ENCODE measurements around the gene SVIL.
"Not testable (repeated sequence)": the region's sequence is repeated elsewhere in the genome, so short reads cannot be mapped to it uniquely, and the experiment has no call there.

The SVIL gene

DNA sequence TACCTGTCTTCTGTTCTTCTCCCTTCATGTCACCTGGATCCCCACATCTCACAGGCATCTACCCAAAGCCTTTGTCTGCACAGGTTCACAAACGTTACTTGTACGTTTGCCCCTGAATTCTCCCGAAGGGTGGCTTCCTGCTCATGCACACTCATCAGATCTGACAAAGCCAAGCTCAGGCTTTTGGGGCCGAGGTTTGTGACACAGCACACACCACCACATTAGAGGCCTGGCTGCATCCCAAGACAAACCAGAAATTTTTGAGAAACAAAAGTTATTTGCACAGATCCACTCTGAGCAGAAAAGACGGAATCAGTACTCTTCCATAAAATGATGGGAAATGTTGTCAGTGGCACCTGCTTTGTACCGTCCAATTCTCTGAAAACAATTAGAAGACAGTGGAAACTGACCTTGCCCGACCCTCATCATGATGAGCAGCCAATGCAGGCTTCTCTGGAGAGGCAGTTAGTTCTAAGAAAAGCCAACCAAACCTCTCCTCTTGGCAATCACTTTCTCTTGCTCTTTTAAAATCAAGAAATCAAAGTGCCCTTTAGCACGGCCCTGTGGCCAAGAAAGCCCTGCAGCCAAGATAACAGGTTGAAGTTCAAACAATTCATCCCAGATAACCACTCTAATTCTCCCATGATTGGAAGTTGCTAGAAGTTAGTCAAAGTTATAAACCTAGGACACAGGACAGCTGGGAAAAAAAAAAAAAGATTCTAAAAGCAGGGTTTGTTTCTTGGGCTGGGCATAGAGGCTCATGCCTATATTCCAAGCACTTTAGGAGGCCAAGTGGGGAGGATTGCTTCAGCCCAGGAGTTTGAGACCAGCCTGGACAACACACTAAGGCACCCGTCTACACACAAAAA lies 13.6 kb upstream of the SVIL start:
- DNase-seq = peak; percentile 63

DNA sequence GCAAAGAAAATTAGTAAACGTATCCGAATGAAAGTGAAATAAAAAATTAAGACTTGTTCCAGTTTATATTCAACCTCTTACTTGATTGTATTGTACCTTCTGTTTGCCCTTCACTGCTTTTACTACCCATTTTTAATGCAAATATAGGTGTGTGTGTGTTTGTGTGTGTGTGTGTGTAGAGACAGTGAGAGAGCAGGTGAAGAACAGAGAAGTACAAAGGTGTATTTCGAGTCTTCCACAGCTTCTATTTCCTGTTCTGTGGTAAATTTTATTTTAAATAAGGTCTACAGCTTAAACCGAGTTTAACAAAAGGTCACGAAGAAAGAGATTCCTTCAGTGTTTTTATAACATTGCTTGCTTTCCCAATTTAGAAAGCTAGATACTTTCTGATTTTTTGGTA lies 12.7 kb upstream of the SVIL start:
- DNase-seq = no peak

DNA sequence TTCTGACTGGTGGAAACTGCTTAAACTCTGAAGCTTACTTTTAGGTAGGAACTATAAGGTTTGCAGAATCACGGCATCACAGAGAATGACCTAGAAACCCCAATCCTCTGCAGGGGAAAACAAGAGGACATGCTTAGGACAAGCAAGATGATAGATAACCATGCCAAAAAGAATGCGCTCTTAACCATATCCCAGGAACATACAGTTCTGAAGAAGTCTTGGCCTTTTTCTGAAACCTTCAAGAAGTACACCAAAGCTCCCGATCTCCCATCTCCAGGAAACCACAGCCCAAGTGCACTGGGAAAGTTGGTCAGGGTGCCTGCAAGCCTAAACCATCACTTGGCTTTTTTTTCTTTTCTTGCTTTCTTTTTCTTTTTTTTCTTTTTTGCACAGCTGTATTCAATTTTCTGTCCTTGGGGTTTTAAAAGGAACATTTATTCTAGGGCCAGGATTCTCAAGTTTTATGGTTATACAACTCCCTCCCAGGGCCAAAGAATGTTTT lies 12.2 kb upstream of the SVIL start:
- DNase-seq = peak; percentile 70

DNA sequence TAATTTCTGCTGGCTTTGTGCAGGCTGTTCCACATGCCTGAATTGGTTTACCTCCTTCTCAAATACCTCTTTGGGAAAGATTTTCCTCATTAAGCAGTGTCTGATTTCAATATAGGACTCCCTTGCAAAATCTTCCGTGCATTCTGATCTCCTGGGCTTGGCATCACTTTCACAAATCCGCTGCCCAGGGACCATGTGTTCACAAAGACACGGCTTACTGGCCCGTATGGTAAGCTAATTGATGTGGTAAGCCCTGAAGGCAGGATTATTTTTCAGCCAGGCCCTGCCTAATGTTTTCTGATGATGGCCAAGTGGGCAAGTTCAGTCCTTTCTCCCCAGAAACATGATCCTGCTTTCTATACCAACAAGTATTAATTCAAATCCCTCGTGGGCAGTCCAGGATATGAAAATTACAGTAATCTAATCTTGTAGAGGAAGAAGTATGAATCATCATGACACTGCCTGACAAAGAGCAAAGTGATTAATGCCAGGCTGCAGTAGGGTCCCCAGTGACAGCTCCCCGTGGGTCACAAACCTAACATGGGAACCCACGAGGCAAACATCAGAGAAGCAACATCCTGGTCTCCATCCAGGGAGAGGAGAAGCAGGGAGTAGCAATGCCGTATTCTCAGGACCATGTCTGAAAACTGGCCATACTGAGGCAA lies 11.6 kb upstream of the SVIL start:
- DNase-seq = peak; percentile 66

DNA sequence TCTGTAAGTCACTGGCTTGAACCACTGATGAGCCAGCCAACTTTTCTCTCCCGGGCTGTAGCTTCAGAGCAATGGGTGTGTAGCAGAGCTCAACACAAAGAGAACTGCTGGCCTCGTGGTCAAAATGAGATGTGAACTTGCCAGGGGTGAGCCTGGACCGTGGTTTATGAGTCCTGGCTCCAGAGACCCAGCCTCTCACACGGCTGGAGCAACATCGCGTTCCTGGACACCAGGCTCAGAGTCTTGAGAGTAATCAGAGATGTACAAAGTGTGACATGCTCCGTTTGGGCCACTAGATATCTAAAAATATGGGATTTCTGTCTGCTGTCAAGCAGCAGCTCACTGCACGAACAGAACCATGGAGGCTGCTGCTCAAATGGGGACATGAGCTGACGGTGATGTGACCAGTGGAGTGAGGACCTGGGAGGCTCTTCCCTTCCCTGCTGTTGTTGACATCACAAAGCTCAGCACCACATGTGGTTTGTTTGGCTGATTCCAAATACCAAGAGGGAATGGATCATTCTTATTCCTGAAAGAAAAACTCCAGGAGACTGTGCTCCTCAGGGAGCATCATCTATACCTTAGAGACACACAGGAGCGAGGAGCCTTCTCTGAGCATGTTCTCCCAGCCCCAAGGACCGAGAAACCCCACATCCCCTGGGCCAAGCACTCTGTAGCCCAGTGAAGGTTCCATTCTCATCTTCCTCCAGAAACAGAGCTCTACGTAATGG lies 9.2 kb upstream of the SVIL start:
- peak; percentile 80 for DNase-seq

DNA sequence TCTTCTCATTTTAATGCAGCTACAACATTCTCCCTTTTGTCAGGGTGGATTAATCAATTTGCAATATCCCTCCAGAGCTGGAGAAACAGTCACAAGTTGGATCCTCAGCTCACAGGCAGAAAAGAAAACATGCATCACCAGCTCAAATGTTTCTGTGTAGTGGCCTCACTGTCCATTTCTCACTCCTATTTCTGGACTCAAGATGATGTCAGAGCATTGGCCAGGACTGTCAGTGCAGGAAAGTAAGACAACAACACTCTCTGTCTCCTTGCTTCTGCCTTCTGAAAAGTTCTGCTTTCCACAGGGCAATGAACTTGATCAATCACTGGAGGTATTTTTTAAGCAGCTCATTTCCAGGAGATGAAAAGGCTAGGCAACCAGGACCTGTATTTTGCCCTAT lies 8.2 kb upstream of the SVIL start:
- peak; percentile 67 for DNase-seq

DNA sequence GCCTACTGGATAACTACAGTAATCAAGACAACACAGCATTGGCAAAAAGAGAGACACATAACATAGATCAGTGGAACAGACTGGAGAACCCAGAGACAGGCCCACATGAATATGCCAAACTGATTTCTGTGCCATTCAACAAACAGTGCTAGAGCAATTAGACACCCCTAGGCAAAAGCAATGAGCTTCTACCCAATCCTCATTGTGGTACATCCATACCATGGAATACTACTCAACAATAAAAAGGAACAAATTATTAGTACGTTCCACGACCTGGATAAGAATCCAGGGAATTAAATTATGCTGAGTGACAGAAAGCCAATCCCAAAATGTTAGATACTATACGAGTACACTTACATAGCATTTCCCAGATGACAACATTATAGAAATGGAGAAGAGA lies 2.8 kb upstream of the SVIL start:
- no peak for DNase-seq

DNA sequence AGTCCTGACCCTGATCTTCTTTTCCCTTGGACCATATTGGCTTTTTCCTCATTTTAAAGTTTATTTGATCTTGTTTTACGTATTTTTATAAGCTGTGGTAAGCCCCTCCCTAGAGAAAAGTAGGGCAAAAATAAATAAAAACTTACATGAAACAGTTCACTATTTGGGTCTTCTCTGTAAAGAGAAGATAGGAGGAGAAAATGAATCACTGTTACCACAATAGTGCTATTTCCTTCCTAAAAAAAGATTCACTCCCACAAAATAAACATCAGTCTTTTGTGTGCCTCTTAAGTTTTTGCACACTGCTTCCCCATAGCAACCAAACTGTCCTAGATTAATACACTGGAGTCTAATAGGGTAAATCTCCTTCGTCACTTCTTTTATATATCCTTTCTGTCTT lies 1.4 kb upstream of the SVIL start:
- DNase-seq = no peak

DNA sequence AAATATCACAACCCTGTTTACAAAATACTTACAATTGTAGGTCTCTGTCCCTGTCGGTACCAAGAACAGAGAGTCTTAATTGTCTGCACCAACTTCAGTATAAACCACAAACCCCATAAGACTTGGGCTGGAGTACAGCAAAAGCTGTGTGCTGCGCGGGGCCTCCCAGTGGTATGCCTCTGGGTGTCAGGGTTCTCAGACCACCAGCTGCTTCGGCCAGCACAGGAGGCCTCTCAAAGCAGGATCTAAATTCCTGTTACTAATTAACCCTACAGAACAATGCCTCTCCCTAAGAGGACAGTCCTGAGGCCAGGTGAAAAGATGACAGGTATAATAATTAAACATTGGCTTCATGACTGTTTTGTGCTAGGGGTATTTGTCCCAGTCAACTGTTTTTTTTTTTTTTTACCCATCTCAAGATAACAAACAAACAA lies 957 bp upstream of the SVIL start:
- DNase-seq = peak; percentile 63

DNA sequence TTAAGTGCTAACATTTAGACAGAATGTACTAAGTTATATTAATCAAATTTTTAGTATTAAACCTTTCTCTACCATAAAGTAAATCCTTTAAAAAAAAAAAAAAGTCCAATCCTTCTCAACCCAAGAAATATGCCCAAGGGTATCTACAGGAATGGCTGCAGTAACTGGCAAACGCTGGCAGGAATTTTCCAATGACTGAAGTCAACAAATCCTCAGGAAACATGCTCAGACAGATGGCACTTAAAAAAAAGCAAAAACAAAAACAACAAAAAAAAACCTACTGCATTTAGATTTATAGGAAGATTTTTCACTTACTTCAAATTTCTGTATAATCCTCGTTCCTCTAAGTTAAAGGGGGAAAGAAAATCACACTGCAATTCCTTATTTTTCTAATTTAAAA lies 666 bp downstream of the SVIL start:
- DNase-seq = no peak

DNA sequence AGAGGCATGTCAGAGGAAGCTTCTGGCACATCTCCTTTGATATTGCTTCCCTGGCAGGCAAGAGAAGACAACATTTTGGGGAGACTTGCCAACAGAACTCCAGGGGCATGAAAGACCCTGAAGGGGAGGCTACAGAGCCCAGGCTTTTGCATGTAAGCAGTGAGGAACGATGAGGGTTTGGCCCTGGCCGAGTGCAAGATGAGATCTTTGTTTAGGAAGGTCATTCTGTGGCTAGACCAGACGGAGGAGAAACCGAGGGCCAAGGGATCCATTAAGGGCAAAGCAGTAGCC lies 3.8 kb downstream of the SVIL start:
- DNase-seq = no peak

DNA sequence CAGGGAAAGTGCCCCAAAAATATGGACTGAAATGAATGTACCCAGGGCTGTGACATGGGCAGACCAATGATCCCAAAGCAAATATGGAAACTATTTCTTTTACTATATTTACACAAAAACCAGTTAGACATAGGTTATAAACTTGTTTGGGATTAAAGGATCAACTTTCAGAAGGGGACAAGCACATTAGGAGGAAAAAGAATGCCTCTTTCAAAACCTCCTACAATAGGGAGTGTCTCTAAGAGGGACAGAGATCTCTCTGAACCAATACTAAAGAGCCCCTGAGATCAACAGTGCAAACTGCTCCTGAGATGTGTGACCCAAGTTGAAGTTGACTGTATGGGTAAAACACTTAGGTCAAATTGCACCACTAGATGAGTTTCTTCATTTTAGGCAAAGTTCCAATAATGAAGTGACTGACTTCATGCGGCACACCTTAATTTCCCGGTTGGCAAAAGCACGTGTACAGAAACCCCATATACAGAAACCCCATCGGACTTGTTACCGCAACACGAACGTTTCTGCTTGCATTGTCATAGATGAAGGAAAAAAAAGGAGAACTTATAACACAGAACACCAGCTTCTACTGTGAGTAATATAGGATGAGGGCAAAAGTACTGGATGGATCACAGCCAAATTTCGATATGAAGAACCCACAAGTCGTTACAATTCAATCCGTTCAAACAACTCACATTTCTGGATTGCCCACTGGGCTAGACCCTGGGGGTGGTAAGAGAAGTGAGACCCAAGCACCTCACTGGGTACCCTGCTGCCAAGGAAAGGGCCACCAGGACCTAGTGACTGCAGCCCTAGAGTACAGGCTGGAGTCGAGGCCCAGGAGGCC lies 4.3 kb downstream of the SVIL start:
- no peak for DNase-seq

DNA sequence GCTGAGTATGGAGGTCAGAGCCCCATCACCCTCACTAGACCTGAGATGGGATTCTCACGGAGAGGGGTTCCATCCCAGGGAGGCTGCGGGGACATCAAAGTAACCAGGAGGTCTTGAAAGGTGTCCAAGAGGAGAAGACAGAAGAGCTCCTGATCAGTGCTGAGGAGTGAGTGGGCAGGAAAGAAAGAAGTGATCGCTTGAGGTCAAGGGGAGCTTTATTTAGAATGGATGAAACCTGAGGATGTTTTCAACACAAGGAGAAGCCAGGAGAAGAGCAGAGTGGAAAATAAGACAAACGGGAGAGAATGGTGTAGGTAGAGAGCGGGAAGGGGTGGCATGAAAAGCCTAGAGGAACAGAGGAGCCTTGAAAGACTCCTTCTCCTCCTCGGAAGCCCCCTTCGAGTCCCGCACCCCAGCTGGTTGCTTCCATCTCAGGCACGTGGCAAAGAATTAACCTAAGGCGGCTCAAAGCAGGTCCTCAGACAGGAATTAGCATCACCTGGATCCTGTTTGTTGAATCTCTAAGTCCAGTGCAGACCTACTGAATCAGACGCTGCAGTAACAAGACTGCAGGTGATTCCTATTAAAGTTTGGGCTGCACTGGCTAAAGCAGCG lies 5.8 kb downstream of the SVIL start:
- DNase-seq = no peak

DNA sequence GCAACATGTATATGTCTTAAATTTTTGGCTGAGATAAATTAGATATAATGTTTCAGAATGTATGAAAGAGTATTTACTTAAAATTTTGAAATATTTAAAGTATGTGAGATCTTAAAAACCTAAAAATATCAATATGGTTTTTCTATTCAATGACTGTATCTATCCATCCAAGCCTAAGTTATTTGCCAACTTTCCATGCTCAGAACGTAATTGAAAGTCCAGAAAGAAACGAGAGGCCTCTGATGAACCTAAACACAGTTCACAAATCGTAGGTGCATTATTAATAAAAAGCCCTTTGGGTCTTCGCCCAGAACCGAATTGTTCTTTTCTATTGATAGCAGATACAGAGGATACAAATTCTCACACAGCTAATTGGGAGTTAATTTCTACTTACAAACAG lies 6.5 kb downstream of the SVIL start:
- DNase-seq = no peak

DNA sequence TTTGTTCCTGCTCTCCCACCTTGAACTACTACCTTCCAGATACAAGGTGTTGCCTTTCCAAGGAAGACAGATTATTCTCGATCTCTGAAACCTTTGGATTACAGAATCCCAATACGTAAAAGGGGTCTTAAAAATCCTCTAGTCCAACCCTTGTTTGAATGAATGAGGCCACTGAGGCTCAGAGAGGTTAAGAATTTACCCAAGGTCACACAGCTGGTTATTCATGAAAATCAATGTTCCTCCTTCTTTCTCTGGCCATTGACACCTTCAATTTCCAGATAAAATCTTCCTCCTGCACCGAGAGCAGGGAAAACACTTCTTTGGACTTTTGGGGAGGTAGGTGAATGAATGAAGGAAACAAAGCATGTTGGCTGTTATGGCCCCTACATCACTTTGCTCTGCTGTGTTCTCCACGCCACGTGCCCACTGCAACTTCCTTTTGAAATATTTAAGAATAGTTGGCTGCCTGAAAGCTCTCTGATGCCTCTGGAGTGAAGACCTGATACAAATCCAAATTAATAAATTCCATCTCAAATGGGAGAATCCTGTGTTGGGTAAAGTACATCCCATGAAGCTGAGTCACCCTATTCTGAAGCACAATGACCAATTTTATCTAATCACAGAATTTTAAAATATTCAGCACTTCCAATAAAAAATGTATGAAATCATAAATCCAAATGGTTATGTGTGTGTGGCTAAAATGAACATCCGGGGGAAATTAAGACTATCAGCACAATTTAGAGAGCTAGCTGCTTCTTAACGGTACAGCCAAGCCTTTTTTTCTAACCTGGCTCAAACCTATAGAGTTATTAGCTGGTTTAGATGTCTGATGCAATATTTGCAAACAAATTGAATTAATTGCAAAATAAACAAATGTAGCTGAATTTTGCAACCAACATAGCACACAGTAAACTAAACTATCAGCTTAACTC lies 7.3 kb downstream of the SVIL start:
- DNase-seq = no peak

DNA sequence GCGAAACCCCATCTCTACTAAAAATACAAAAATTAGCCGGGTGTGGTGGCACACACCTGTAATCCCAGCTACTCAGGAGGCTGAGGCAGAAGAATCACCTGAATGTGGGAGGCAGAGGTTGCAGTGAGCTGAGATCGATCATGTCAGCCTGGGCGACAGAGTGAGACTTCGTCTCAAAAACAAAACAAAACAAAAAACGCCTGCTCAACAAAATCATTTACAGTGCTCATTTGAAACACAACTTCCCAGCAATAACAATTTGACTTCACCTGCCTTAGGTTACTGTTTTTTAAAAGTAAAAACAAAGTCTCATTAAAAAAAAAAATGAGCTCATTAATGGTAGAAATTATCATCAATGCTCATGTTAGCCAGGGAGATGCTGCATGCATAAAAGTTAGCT lies 10.4 kb downstream of the SVIL start:
- DNase-seq = not testable (repeated sequence)

DNA sequence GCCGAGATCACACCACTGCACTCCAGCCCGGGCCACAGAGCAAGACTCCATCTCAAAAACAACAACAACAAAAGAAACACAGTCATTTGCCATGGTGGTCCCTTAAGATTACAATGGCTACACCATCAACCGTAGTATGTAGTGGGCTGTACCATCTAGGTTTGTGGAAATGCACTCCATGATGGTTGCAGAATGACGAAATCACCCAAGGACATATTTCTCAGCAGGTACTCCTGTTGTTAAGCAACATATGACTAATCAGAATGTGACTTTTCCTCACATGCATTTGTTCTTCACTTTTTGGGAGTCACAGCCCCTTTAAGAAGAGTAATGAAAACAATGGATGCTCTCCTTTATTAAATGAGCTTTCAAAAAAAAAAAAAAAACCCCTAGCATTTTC lies 11.0 kb downstream of the SVIL start:
- no peak for DNase-seq

DNA sequence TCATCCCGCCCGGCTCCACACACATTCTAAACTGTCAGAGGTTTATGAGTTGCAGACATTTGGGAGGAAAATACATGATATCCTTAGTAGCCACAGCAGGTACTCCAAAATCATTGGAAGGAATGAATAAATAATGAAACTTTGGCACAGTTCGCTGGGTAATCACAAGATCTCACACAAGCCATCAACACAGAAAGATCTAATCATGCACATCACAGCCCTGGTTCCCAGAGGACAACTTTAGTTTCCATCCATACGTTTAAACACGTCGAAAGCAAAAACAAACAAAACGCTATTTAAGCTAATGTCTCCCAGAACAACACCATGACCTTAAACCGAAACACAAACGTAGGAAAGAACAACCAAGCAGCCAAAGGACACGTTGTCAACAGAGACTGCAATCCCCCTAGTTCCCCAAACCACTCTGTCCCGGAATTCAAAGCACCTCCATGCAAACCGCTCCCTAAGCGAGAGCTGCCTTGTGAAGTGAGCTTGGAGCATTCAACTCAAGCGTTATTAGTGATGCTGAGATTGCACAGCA lies 12.3 kb downstream of the SVIL start:
- no peak for DNase-seq

DNA sequence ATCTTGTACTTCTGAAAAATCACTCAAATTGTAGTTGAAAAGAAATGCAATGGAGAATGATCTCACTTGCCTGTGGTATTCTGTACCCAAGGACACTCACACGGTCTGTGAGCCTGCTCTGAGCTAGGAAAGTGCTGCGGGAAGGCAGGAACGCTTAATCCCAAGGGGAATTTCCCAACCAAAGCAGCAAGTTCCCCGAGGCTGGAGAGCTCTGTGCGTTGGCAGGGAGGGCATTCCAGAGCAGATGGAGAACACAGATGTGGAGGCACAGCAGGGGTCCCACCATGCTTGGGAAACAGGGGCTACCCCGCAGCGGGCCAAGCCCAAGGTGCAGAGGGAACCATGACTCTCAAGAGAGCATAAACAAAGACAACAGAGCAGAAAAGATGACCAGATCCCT lies 13.6 kb downstream of the SVIL start:
- DNase-seq = no peak

DNA sequence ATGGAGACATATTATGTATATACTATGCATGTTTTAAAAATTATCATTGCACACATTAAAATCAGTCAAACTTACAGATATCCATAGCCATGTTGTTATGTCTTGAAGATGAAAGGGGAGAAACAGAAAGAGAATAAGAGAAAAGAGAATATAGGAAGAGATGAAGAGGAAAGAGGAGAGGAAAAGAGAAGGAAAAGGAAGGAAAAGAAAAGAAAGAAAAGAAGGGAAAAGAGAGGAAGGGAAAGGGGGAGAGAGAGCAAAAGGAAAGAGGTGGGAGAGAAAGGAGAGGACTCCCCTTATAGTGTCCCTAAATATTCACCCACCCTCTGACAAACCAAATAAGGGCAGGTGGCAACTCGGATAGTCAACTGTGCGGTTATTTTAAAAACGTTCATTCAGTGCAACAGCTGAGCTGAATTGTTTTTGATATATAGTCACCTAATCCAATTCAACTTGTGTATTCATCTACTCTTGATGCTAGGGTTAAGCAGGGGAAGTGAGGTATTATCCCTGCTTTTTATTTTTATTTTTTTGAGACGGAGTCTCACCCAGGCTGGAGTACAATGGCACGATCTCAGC lies 14.6 kb downstream of the SVIL start:
- DNase-seq = no peak

DNA sequence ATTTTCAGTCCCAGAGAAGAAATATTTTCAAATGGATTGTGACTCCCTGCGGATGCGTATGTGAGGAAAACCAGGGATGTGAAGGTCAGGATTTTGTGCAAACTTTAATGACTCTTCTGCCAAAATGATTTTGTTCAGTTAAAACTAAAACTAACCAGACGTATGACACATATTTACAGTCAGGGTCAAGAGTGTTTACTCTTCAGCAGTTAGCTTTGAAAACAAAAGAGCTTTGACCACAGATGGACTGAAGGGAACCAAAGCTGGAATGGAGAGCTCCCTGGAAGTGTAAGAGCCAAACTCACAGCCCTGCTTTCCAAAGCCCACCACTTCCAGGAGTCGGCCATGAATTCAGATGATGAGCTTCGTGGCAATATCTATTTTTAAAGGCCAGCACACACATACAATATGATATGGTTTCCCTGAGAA lies 15.5 kb downstream of the SVIL start:
- no peak for DNase-seq
